ENCODE results near the gene UQCC2.

Gene UQCC2

DNA sequence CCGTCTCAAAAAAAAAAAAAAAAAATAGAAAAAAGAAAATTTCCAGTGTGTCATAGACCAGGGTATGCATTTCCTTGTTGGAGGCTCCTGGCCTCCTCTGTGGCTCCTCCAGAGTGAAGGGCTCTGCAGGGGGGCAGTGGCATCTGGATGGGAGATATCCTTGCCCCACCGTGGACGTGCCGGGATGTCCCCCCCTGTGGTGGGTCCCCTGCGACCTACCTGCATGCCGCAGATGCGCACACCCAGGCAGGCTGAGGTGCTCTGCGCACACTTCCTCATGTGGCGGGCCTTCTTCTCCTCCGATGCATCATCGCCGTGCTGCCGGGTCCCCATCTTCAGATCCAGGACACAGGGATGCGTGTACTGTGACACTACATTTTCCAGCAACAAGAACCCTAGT is 13.7 kb upstream of the UQCC2 start:
- DNase-seq (ENCODE audit: low spot score), result no peak

DNA sequence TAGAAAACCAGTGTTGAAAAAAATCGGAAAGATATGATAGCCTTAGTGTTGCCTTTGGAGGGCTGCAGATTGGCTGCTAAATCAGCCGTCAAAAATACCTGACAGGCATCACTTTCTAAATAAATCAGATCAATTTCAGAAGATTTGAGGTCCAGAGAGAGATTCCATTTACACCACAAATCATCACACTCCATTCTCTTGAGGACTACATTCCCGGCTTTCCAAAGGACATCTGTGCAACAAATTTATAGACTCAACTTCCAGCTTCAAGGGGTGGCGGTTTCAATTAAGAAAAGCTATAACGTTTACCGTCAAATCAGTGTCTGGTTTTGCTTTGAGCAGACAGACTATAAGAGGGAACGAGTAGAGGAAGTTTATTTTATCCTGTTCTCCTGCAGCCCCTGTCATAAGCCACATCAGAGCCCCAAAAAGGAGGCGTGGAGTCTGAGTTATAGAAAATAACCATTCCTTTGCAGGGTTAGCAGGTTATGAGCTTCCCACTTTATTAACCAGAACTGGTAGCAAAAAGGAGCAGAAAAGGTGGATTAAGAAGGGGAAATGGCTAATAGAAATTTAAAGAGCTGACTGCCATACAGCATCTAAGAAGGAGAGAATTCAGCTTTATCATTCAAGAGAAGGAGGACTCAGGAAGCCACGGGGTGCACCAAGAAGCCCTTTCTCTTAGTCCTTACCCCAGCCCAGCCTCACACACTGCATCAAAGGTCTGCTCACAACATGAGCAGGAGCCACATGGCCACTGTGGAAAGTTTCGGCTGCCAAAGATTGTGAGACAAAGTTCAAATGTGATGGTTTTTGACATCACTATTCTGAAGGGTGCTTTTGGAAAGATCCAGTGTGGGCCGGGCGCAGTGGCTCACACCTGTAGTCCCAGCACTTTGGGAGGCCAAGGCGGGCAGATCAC is 12.9 kb upstream of the UQCC2 start:
- DNase-seq (ENCODE audit: low spot score), result no peak

DNA sequence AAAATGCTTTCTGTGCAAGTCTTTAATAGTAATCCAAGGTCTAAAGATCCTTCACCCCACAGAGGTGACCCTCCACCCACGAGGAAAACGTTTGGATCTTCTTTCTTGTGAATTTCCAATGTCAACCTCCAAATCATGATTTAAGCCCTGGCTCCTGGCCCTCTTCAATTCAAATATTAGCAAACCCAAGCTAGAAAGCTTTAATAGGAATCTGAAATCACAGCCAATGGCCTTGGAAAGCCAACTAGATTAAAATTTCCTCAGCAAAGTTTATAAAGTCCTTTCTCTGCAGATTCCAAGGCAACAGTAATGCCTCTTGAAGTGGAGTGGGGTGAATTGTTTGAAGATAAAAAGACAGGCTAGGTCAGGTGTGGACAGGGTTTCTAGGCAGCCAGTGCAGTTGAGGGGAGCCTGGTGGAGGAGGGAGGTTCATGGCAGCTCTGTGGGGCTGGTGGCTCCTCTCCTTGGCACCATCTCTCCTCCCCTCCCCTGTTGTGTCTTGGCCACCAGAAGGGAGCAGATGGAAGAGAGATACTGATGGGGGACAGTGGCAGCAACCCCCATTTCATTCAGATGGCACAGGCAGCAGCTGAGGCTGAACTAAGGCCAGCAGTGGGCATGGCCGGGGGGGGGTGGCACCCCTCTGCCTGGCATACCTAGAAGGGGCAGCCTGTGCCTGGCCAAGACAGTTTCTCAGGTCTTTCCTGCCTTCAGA is 12.0 kb upstream of the UQCC2 start:
- DNase-seq (ENCODE audit: low spot score), result no peak

DNA sequence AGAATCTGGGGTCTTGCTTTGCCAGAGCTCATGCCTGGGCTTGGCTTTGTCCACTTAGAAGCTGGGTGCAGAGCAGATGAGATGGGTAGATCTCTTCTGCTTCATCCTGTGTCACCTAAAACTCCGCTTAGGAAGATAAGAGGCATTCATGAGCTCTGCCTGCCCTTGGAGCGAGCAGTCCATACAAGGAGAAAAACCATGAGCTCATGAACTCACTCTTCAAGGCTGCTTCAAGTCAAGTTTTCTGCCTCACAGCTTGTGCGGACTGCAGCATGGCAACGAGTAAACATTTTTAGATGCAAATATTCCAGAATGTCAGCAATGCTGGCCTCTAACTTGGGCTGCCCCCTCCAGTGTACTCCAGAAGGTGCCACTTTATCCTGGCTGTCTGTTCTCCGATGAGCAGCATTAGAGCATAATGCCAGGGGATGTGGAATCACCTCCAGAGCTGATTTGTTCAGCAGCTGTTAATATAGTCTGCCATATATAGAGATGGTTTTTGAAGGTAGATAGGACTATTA is 10.7 kb upstream of the UQCC2 start:
- no peak for DNase-seq (ENCODE audit: low spot score)

DNA sequence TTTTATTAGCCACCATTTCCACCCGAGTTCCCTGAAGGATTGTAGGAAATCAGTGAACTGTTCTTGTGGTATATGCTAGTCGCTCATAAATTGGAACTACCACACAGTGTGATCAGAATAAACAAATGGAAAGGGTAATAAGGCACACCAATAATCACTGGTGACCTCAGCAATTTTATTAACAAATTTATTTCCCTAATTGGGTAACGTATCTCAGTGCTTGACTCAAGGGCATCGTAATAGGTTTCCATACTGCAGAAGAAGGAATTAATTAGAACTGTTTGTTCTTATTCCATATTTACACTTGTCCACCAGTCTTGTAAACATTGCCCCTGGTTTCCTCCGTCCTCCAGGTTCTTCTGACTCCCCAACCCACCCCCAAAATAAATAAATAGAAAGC is 10.0 kb upstream of the UQCC2 start:
- no peak for DNase-seq (ENCODE audit: low spot score)

DNA sequence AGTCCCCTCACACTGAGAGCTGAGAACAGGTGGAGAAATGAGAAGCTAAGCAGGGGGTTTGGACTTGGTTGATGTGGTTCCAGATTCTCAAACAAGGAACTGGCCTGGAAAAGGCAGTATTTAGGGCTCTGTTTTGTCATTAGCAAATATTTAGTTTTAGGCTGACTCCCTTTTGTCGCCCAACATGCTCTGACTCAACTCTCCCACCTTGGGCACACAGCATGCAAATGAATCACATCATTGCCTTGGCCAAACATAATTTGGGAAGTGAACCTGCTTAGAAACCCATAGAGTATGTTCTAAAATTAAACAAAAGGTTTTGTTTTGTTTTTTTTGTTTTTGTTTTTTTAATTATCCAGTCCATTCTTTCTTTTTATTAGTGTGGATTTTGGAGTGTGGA is 9.5 kb upstream of the UQCC2 start:
- no peak for DNase-seq (ENCODE audit: low spot score)

DNA sequence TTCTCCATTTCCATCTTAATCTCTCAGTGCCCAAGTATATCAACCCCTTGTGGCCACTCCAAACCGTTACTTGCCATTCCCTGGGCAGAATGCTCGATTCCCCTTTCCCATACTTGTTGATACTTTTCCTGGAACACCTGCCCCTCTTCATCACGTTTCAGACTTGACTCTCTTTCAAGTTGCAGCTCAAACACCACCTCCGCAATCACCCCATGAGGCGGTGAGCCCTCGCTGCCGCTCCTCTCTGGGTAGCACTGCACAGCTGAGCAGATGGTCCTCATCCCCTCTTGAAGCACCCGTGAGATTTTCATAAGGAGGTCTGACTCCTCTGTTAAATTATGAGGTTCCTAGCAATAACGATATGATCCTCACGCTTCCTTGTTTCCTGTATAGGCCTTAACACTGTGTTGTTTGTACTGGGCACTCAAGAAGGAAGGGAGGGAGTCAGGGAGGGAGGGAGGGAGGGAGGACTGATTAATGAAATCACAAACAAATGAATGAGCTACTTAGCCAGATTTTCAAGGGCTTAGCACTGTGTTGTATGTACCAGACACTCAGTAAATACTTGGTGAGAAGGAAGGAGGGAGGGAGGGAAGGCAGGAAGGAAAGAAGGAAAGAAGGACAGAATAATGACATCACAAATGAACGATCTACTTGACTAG is 8.0 kb upstream of the UQCC2 start:
- no peak for DNase-seq (ENCODE audit: low spot score)

DNA sequence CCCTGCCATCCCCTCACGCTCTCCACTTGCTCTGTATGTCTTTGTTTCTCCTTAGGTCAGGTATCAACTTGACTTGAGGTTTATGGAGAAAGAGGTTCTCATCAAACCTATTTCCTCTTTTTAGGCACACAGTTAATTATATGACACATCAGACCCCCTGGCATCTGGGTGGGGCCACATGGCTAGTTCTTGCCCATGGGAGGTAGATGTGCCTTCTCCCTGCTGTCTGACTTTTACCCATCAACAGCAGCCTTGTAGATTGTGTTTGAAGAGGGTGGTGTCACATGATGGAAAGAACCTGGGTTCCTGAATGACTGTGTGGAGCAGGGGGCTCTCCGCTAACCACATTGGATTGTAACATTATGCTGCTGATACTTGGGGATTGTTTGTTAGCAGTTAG is 7.2 kb upstream of the UQCC2 start:
- no peak for DNase-seq (ENCODE audit: low spot score)

DNA sequence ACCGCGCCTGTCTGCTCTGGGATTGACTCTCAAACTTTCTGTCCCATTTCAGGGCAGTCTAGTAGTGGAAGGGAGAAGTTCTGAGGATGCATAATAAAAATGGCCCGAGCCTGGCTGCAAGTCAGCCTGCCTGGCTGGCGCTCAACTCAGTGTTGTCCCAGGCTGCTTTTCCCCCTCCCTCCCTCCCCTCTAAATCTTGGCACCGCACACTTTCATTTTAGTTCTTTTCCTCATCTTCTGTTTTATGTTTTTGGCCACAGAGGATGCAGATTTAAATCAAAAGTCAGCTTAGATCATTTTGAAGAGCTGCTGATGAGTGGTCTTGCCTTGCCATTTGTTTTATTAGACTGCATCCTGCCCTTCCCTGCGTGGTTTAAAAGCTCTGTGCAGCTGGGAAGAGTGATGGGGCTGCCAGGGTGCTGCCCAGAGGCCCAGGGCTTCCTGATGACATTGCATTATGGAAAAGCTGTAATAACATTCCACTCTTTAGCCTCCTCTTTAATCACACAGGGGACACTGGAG is 6.5 kb upstream of the UQCC2 start:
- DNase-seq (ENCODE audit: low spot score), result no peak

DNA sequence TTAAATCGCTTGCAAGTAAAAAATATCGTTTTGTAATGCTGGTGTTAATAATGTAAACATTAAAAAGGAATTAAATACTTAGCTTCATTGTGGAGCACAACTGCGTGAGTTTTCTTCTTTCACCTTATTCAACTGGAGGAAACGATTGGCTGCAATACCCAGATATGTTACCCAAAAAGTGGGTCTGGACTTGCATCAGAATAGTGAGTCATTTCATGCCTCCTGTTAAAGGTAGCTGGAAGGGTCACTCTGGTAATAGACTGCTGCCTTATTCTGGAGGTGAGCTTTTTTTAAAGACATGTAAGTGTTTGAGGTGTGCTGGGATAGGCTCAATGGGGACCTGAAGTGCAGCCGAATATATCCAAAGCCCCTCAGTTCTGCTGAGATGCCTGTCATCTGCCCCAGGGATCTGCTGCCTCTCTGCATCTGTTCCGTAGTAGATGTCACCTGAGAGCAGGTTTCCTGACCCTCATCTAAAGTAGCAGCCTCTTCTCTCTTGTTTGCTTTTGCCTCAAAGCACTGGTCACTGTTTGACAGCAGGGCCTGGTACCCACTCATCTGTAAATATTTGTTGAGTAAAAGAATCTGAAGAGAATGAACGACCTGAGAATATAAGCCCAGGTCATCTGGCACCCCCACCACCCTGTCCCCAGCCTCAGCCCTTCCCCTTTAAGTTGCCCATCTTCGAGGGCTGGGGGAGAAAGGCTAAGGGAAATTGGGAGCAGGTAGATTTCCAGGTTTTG is 5.6 kb upstream of the UQCC2 start:
- DNase-seq (ENCODE audit: low spot score), result no peak

DNA sequence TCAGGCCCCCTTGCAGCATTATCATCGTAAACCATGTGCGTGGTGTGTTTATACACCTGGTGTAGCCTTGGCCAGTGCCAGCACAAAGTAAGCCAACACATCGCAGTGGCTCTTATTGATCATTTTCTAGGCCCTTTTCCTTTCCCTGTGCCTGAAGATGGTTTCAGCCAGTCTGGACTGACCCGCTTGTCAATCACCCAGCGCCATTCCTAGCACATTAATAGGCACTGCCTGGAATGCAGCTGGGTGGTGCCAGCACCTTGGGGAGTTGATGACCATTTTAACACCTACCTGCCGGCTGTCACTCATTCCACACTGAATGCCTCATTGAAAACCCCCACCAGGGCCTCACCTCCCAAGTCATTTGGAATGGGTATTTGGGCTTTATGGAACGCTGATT is 4.9 kb upstream of the UQCC2 start:
- no peak for DNase-seq (ENCODE audit: low spot score)

DNA sequence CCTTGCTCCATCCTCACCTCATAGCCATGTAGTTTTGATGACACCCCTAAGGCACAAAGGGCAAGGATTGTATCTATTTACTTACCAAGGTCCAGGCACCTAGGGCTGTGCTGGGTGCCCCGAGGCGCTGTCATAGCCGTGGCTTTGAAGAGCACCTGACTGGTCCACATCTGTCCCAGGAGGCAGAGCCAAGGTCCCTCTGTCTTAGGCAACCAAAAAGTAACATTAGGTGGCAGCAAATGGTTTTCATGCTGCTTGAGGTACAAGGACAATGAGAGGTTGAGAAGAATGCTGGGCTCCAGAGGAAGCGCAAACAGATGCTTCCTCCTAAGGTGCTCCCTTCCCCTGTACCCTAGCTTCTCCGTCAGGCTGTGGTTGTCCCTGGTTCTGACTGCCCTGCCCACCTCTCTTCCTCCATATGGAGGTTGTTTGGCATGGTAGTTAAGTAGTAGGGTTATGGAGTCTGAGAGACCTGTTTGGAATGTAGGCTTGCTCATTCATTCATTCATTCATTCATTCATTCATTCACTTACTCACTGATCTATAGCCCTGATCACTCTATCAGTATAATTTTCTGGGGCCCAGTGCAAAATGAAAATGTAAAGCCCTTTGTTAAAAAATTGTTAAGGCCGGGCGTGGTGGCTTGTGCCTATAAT is 3.0 kb upstream of the UQCC2 start:
- DNase-seq (ENCODE audit: low spot score), result no peak

DNA sequence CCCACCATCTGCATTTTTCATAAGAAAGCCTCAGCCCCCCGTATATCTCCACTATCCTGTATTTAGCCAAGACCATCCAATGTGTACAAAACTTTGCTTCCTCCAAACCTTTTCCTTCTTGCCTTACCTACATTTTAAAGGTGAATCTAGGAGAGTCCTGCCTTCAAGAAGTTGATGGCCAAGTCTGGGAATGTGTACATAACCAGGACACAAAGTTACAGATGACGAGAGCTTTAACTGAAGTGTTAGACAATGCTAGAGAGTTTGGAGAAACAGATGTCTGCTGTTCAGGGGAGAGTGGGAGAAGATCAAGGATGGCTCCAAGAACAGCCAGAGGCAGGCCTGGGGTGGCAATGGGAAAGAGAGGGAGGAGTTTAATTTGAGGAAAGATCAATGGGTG is 2.3 kb upstream of the UQCC2 start:
- no peak for DNase-seq (ENCODE audit: low spot score)

DNA sequence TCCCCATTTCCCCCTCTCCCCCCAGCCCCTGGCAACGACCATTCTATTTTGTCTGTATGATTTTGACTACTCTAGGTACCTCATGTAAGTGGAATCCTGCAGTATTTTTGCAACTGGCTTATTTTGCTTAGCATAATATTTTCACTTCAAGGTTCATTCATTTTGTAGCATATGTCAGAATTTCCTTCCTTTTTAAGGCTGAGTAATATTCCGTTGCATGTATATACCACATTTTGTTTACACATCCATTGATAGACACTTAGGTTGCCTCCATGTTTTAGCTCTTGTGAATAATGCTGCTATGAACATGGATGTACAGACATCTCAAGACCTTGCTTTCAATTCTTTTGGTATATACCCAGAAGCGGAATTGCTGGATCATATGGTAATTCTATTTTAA is 1.4 kb upstream of the UQCC2 start:
- DNase-seq (ENCODE audit: low spot score), result no peak

DNA sequence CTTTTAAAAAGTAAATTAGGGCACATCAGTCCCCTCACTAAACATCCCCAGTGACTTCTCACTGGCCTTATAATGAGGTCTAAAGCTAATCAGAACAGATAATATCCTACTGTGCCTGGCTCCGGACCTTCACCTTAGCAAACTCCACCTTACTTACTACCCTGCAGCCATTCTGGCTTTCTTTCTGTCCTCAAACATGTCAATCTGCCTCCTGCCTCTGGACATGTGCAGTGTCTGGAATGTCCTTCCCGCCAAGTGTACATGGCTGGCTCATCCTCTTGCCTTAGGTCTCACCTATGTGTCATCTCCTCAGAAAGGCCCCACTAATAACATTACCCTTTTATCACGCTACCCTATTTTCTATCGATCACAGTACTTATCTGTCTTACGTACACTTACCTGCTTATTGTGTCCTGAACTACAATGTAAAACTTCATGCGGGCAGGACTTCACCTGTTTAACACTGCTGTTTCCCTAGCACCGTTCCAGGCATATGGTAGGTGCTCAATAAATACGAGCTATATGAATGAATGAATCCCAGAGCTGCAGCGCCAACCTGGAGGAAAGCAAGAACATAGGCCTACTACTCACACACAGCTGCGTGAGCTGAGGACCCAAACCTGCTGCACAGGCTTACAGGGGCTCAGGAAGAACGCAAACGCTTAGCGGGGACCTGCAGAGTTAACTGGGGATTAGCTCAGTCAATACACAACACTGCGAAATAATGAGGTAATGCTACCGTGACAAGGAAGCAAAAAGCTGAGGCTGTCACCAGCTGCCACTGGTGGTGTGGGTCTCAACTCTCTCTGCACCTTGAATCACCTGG is 991 bp downstream of the UQCC2 start:
- no peak for DNase-seq (ENCODE audit: low spot score)

DNA sequence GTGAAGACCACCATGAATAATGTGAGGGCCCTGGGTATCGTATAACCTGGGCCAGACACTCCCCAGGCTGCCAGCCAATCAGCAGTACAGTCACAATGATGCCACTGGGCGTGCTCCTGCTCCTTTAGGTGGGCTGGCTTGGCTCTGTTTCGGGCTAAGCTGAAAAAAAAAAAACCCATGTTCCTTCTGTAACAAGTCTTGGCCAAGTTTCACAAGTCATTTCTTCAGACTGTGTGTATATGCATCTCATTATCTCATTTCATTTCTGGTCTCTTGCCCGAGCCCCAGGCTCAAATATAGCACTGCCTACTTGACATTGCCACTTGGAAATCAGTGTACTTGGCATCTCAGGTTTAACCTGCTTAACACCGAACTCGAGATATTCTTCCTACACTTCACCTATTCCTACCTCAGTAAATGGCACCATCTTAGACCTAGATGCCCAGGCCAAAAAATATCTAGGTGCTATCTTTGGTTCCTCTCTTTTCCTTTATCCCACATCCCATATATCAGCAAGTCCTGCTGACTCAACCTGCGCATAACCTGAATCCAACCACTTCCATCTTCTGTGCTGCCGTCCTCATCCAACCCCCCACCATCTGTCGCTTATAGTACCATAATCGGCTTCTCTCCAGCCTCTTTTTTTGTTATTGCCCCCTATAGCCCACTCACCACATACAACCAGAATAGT is 1.8 kb downstream of the UQCC2 start:
- DNase-seq (ENCODE audit: low spot score), result no peak

DNA sequence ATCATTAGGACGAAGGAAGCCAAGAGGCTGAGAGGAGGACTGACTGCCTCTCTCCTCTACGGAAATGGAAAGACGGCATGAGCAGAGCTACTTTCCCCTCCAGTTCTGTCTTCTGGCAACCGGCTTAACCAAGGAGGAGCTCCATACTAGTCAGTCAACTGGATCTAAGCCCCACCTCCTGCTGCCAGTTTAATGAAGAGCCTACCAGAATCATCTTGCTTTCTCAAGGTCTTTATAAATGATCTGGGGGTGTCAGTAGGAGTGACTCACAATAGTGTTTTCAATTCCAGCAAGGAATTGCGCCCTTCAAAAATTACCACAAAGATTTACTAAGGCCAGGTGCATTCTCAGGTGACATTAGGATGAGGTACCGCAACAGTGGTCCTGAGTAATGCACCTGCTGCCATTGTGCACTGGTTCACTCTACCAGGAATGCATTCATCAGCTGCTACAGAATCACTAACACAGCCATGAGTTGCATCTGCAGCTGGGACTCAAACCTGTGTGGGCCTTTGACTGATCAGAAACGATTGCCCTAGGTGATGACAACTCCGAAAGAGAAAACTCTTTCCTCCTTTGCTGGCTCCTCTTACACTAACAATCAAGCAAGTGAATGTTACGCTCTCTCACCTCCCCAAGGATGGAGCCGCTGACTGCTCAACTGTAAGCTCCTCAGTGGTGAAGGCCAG is 2.8 kb downstream of the UQCC2 start:
- peak; percentile 71 for DNase-seq (ENCODE audit: low spot score)

DNA sequence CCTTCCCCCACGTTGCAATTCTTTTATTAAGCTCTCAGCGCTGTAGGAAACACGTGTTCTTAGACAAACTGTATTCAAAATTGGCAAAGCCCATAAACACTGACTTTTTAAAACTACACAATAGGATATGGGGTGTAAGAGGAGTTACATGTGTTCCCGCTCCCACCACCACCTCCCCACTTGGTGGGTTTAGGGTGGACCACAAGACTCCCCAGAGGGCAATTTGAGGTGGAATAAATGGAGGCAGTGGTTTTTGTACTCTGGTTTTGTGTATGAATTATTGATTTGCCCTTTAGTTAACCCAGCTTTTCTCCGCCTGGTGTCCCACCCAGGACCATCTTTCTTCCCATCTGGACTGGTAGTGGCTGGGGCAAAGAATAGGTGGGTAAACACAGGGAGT is 3.7 kb downstream of the UQCC2 start:
- DNase-seq (ENCODE audit: low spot score), result no peak

Measured in putamen (tissue), 1 donor.